HG03103 (cell line): Measurements from ENCODE around the gene CAMTA1.

Source experiments
- ATAC-seq: cut with Tn5 transposase; IDR thresholded peaks from one replicate; pipeline ENCODE4 v1.9.1; 2021; ENCODE audit warnings: low read depth; ENCODE audit not compliant: unreplicated experiment

Gene CAMTA1

GRCh38 chr1:6776389-6776788 lies 8.9 kb upstream of the CAMTA1 start:
- no peak for ATAC-seq

GRCh38 chr1:6776895-6777294 lies 8.4 kb upstream of the CAMTA1 start:
- ATAC-seq = no peak

GRCh38 chr1:6777813-6778212 lies 7.4 kb upstream of the CAMTA1 start:
- no peak for ATAC-seq

GRCh38 chr1:6779089-6779805 lies 6.0 kb upstream of the CAMTA1 start:
- no peak for ATAC-seq

GRCh38 chr1:6782151-6782550 lies 3.1 kb upstream of the CAMTA1 start:
- no peak for ATAC-seq

GRCh38 chr1:6783221-6783620 lies 2.0 kb upstream of the CAMTA1 start:
- ATAC-seq = no peak

GRCh38 chr1:6783936-6784559 lies 1.2 kb upstream of the CAMTA1 start:
- peak; percentile 0 for ATAC-seq

GRCh38 chr1:6784560-6785317 lies 515 bp upstream of the CAMTA1 start:
- ATAC-seq = peak; percentile 60

- no peak for ATAC-seq
Measured at GRCh38 chr1:6785728-6786505, 663 bp downstream of the CAMTA1 start.

GRCh38 chr1:6788946-6789345 lies 3.7 kb downstream of the CAMTA1 start:
- ATAC-seq = no peak

GRCh38 chr1:6790146-6790545 lies 4.9 kb downstream of the CAMTA1 start:
- ATAC-seq = no peak

- no peak for ATAC-seq
Measured at GRCh38 chr1:6794164-6794563, 8.9 kb downstream of the CAMTA1 start.

GRCh38 chr1:6795203-6795602 lies 9.9 kb downstream of the CAMTA1 start:
- no peak for ATAC-seq

GRCh38 chr1:6795661-6796060 lies 10.4 kb downstream of the CAMTA1 start:
- ATAC-seq = no peak

- ATAC-seq = no peak
Measured at GRCh38 chr1:6796095-6796494, 10.8 kb downstream of the CAMTA1 start.

GRCh38 chr1:6799499-6799898 lies 14.2 kb downstream of the CAMTA1 start:
- ATAC-seq = no peak

GRCh38 chr1:6800745-6801144 lies 15.5 kb downstream of the CAMTA1 start:
- no peak for ATAC-seq

- no peak for ATAC-seq
Measured at GRCh38 chr1:6801199-6801598, 15.9 kb downstream of the CAMTA1 start.

- no peak for ATAC-seq
Measured at GRCh38 chr1:6801966-6802365, 16.7 kb downstream of the CAMTA1 start.

- ATAC-seq = no peak
Measured at GRCh38 chr1:6802454-6802853, 17.2 kb downstream of the CAMTA1 start.

- ATAC-seq = no peak
Measured at GRCh38 chr1:6802893-6803292, 17.6 kb downstream of the CAMTA1 start.
